T-helper 1 cell treated with Interleukin-12 subunit alpha and Interleukin-12 subunit beta and Interleukin-4 antibody, amounts not matched to agents 30 ng/mL and 1 ng/mL, for 36 hours (primary cell): ENCODE data around the gene ADGRG4. TPM values are rescaled to one million over a fixed set of nuclear protein-coding genes. Genes with fewer than 3 reads are reported as not detected.
"Not testable (repeated sequence)": the region's sequence is repeated elsewhere in the genome, so short reads cannot be mapped to it uniquely, and the experiment has no call there.

Source experiments
- intact Hi-C: fragments of 100-400 bp; cut with micrococcal nuclease; formaldehyde crosslinking; loops from one replicate; pipeline ENCODE4 v1.15.1; 2024
- total RNA-seq: library from RNA; stranded (reverse); gene quantifications from 2 replicates; pipeline ENCODE4 v1.2.3, GENCODE V29; 2022

The ADGRG4 gene
- total RNA-seq, 1 donor from 2014 or later: not detected

- intact Hi-C loops: no loop called here
These were observed 86.1 kb downstream of the ADGRG4 start for GRCh38 chrX:136386826-136387225.

GRCh38 chrX:136387951-136388502 is 87.3 kb downstream of the ADGRG4 start:
- intact Hi-C loops: no loop called here

- intact Hi-C loops: no loop called here
These were observed 90.2 kb downstream of the ADGRG4 start for GRCh38 chrX:136390921-136391320.

GRCh38 chrX:136395271-136395670 is 94.5 kb downstream of the ADGRG4 start:
- intact Hi-C loops: no loop called here

- intact Hi-C loops: loop anchor here (1.0 kb wide), 1 partner anchor 297 kb away; no protein-coding TSS in a partner anchor
These were observed 96.2 kb downstream of the ADGRG4 start for GRCh38 chrX:136397001-136397400.

- intact Hi-C loops: no loop called here
These were observed 104.4 kb downstream of the ADGRG4 start for GRCh38 chrX:136405126-136405525.

GRCh38 chrX:136417806-136418205 is 117.0 kb downstream of the ADGRG4 start:
- intact Hi-C loops: loop anchor here (10.0 kb wide), 1 partner anchor 157 kb away; no protein-coding TSS in a partner anchor

- intact Hi-C loops: no loop called here
These were observed 120.6 kb downstream of the ADGRG4 start for GRCh38 chrX:136421338-136421737.

- intact Hi-C loops: no loop called here
These were observed 123.0 kb downstream of the ADGRG4 start for GRCh38 chrX:136423724-136424123.

- intact Hi-C loops: no loop called here
These were observed 125.2 kb downstream of the ADGRG4 start for GRCh38 chrX:136425996-136426395.

GRCh38 chrX:136431625-136432024 is 130.9 kb downstream of the ADGRG4 start:
- intact Hi-C loops: no loop called here

- intact Hi-C loops: no loop called here
These were observed 137.0 kb downstream of the ADGRG4 start for GRCh38 chrX:136437774-136438173.

GRCh38 chrX:136438192-136438591 is 137.4 kb downstream of the ADGRG4 start:
- intact Hi-C loops: no loop called here

GRCh38 chrX:136445674-136446073 is 144.9 kb downstream of the ADGRG4 start:
- intact Hi-C loops: not testable (repeated sequence)

GRCh38 chrX:136446208-136446607 is 145.4 kb downstream of the ADGRG4 start:
- intact Hi-C loops: no loop called here

GRCh38 chrX:136447308-136447707 is 146.5 kb downstream of the ADGRG4 start:
- intact Hi-C loops: no loop called here

GRCh38 chrX:136447968-136448367 is 147.2 kb downstream of the ADGRG4 start:
- intact Hi-C loops: no loop called here

- intact Hi-C loops: no loop called here
These were observed 149.5 kb downstream of the ADGRG4 start for GRCh38 chrX:136450050-136450830.

GRCh38 chrX:136452614-136453013 is 151.9 kb downstream of the ADGRG4 start:
- intact Hi-C loops: no loop called here

GRCh38 chrX:136453114-136453513 is 152.4 kb downstream of the ADGRG4 start:
- intact Hi-C loops: no loop called here

- intact Hi-C loops: no loop called here
These were observed 153.0 kb downstream of the ADGRG4 start for GRCh38 chrX:136453771-136454170.

- intact Hi-C loops: no loop called here
These were observed 155.4 kb downstream of the ADGRG4 start for GRCh38 chrX:136456133-136456532.
